ENCODE results near the gene GPATCH3.
A peak's percentile ranks its signal among the peaks of the same experiment; 100 is the strongest.
"Not testable (repeated sequence)": the region's sequence is repeated elsewhere in the genome, so short reads cannot be mapped to it uniquely, and the experiment has no call there.

GPATCH3 gene

DNA sequence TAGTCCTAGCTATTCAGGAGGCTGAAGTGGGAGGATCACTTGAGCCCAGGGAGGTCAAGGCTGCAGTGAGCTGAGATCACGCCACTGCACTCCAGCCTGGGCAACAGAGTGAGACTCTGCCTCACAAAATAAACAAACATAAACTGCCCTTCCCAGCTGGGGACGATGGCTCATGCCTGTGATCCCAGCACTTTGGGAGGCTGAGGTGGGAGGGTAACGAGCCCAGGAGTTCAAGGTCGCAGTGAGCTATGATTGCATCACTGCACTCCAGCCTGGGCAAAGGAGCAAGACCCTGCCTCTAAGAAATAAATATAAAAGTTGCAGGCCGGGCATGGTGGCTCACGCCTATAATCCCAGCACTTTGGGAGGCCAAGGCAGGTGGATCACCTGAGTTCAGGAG is 18.7 kb downstream of the GPATCH3 start:
- H3K9me3 Mint-ChIP-seq; H3K27me3 Mint-ChIP-seq; H3K27ac Mint-ChIP-seq (ENCODE audit: low read depth); ATAC-seq (replicated peaks; ENCODE audit: extremely low read depth, poor library complexity, severe bottlenecking); H3K4me3 Mint-ChIP-seq; DNase-seq (ENCODE audit: low spot score in 2 of 2): not testable (repeated sequence)
- peaks cover 56% of the 10 kb centered on the region for H3K36me3 Mint-ChIP-seq (ENCODE audit: insufficient read depth)
- H3K4me1 Mint-ChIP-seq = peaks cover 12% of the 10 kb centered on the region

DNA sequence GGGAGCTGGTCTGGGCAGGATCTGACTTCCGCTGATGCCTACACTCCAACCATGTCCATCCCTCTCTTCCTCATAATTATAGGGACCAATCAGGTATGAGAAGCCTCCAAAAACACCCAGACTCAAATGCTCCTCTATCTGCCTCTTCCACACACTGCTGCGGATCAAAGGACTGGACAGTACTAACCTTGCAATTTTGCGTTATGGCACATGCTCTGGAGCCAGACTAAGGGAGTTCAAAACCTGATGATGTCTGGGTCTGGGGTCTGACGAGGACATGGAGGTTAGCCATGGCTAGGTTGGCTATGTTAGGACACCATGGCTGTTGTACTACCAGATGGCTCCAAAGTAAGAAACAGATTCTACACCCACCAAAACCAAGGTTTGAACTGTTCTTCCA is 20.5 kb downstream of the GPATCH3 start:
- H3K4me3 Mint-ChIP-seq = no peak overlapping the region
- H3K36me3 Mint-ChIP-seq (ENCODE audit: insufficient read depth) = peaks cover 43% of the 10 kb centered on the region
- no peak overlapping the region for H3K27ac Mint-ChIP-seq (ENCODE audit: low read depth)
- ATAC-seq (replicated peaks; ENCODE audit: extremely low read depth, poor library complexity, severe bottlenecking) (no peak), DNase-seq (ENCODE audit: low spot score in 2 of 2) (no peak)
- H3K27me3 Mint-ChIP-seq = no peaks in the 10 kb centered on the region
- H3K4me1 Mint-ChIP-seq = peaks cover 8% of the 10 kb centered on the region
- no peaks in the 10 kb centered on the region for H3K9me3 Mint-ChIP-seq

DNA sequence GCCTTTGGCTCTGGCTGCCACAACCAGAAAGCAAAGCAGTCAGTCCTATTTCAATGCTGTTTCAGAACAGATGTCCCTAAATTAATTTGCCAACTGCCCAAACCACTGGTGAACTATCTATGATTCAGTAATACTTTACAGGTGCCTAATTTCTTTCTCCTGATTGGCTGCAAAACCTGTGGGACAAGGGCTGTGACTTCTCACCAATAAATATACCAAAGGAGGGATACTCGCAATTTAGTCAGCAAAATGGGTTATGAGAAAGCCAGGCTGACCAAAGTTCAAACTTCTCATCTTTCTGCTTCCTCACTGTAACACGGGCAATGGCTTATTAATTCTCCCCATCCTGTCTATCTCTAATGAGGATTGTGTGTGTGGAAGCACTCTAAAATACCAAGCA is 22.9 kb downstream of the GPATCH3 start:
- H3K4me3 Mint-ChIP-seq = no peak overlapping the region
- ATAC-seq (replicated peaks; ENCODE audit: extremely low read depth, poor library complexity, severe bottlenecking) (no peak), DNase-seq (ENCODE audit: low spot score in 2 of 2) (no peak)
- H3K27me3 Mint-ChIP-seq = no peaks in the 10 kb centered on the region
- peaks cover 24% of the 10 kb centered on the region for H3K36me3 Mint-ChIP-seq (ENCODE audit: insufficient read depth)
- no peaks in the 10 kb centered on the region for H3K4me1 Mint-ChIP-seq
- no peak overlapping the region for H3K27ac Mint-ChIP-seq (ENCODE audit: low read depth)
- H3K9me3 Mint-ChIP-seq = no peaks in the 10 kb centered on the region

DNA sequence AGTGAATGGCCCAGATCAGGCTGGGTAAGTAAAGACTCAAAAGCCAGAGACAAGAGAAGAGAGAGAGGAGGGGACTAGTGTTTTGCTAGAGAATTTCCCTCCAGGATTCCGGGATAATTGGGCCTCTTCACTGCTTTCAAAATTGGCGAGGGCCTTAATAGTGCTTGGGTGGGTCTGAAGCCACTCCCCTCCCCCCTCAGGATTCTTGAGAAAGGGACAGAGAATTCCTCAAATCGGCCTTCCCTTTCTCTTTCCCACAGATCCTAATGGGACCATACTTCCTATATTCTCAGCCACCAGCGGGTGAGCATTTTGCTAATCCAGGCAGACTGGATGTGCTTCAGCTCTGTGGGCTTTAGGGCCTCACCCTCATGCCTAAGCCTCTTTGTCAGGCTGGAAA is 25.4 kb downstream of the GPATCH3 start:
- ATAC-seq (replicated peaks; ENCODE audit: extremely low read depth, poor library complexity, severe bottlenecking) = no peak
- Mint-ChIP-seq H3K4me3 (no peak overlapping the region), H3K27ac (ENCODE audit: low read depth) (no peak overlapping the region)

DNA sequence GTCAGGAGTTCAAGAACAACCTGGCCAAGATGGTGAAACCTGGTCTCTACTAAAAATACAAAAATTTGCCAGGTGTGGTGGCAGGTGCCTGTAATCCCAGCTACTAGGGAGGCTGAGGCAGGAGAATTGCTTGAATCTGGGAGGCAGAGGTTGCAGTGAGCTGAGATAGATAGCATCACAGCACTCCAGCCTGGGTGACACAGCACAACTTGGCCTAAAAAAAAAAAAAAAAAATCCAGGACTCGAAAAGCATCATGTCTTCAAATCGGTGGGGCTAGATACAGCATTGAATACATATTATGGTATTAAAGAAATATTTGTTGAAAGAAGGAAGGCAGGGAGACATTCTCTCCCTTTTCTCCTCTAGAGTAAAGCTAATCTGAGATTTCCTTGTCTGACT is 27.2 kb downstream of the GPATCH3 start:
- not testable (repeated sequence) for H3K36me3 Mint-ChIP-seq (ENCODE audit: insufficient read depth); H3K4me1 Mint-ChIP-seq; ATAC-seq (replicated peaks; ENCODE audit: extremely low read depth, poor library complexity, severe bottlenecking); H3K27ac Mint-ChIP-seq (ENCODE audit: low read depth); H3K27me3 Mint-ChIP-seq; H3K4me3 Mint-ChIP-seq; DNase-seq (ENCODE audit: low spot score in 2 of 2); H3K9me3 Mint-ChIP-seq

More for the DNA sequence above, 25.4 kb downstream of the GPATCH3 start:
- Mint-ChIP-seq H3K4me1 (no peaks in the 10 kb centered on the region), H3K36me3 (ENCODE audit: insufficient read depth) (peaks cover 8% of the 10 kb centered on the region), H3K9me3 (no peaks in the 10 kb centered on the region), H3K27me3 (no peaks in the 10 kb centered on the region)
- DNase-seq (ENCODE audit: low spot score in 2 of 2) = no peak

DNA sequence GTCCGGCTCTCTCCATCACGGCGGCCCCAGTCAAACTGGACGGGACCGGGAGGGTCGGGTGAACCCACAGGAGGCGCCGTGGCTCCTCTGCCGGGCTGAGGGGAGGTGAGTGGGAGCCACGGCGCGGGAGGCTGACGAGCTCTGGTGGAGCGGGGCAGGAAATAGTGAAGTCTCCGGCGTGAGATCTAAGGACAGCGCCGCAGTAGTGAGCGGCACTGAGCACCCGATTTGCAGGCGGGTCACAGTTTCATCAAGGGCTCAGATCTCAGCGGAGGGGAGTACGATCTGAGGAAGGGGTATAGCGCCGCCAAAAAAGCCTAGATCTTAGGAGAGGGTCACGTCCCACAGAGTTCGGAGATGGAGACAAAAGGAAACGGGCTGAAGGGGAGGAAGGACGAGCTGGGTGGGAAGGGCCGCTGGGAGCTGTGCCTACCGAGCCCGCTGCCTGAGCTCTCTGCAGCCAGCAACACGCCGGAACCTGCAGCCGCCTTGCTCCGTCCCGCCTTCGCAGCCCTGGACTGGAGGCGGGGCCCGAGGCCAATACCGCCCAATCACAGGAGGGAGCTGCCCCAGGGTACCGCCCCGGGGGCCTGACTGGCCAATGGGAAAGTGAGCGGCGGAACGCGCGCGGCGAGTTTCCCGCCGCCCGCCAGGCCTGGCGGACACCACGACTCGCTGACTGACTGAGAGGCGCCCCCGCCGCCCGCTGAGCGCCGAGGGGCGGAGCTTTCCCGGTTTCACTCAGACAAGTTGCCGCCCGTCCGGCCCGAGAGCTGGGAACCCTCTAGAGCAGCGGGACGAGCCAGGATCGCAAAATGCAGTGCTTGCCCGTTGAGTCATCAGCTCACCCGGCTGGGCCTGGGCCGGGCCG is 35.4 kb downstream of the GPATCH3 start:
- peaks cover 10% of the 10 kb centered on the region for H3K36me3 Mint-ChIP-seq (ENCODE audit: insufficient read depth)
- no peaks in the 10 kb centered on the region for H3K9me3 Mint-ChIP-seq
- ATAC-seq (replicated peaks; ENCODE audit: extremely low read depth, poor library complexity, severe bottlenecking) (peak; percentile 97), DNase-seq (ENCODE audit: low spot score in 2 of 2) (peak; percentile 87 to 91)
- peaks cover 25% of the 10 kb centered on the region for H3K4me1 Mint-ChIP-seq
- no peaks in the 10 kb centered on the region for H3K27me3 Mint-ChIP-seq
- H3K27ac Mint-ChIP-seq (ENCODE audit: low read depth) = peak overlapping the region; percentile 80
- H3K4me3 Mint-ChIP-seq = peak overlapping the region; percentile 89

DNA sequence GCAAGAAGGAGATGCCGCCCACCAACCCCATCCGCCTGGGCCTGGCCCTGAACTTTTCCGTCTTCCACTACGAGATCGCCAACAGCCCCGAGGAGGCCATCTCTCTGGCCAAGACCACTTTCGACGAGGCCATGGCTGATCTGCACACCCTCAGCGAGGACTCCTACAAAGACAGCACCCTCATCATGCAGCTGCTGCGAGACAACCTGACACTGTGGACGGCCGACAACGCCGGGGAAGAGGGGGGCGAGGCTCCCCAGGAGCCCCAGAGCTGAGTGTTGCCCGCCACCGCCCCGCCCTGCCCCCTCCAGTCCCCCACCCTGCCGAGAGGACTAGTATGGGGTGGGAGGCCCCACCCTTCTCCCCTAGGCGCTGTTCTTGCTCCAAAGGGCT is 36.6 kb downstream of the GPATCH3 start:
- Mint-ChIP-seq H3K9me3 (no peaks in the 10 kb centered on the region), H3K27me3 (no peaks in the 10 kb centered on the region), H3K4me3 (peak overlapping the region; percentile 89), H3K36me3 (ENCODE audit: insufficient read depth) (peaks cover 14% of the 10 kb centered on the region), H3K4me1 (peaks cover 25% of the 10 kb centered on the region), H3K27ac (ENCODE audit: low read depth) (no peak overlapping the region)
- DNase-seq (ENCODE audit: low spot score in 2 of 2) (no peak), ATAC-seq (replicated peaks; ENCODE audit: extremely low read depth, poor library complexity, severe bottlenecking) (no peak)

DNA sequence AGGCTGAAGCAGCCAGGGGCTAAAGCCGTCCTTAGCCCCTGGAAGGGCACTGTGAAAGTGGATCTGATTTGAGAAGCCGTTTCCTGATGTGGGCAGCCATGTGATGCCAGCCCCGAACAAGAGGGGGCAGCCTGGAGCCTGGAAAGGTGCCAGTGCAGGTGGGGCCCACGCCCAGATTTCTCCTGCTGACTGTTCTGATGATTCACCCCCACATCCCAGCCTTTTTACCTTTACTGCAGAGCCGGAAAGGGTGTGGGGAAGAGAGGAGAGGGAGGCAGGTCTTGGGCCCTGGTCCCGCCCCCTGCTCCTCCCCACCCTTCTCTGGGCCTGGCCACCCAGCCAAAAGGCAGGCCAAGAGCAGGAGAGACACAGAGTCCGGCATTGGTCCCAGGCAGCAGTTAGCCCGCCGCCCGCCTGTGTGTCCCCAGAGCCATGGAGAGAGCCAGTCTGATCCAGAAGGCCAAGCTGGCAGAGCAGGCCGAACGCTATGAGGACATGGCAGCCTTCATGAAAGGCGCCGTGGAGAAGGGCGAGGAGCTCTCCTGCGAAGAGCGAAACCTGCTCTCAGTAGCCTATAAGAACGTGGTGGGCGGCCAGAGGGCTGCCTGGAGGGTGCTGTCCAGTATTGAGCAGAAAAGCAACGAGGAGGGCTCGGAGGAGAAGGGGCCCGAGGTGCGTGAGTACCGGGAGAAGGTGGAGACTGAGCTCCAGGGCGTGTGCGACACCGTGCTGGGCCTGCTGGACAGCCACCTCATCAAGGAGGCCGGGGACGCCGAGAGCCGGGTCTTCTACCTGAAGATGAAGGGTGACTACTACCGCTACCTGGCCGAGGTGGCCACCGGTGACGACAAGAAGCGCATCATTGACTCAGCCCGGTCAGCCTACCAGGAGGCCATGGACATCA is 37.2 kb downstream of the GPATCH3 start, which contains the start of gene SFN:
Gene SFN, plus strand, starts transcription at position 369 of the 904 bp plus-strand sequence. Its CDS starts 64 bp downstream, at position 433.
- no peaks in the 10 kb centered on the region for H3K27me3 Mint-ChIP-seq
- peaks cover 12% of the 10 kb centered on the region for H3K36me3 Mint-ChIP-seq (ENCODE audit: insufficient read depth)
- H3K4me3 Mint-ChIP-seq = peak within 1 kb of the TSS; percentile 89
- H3K27ac Mint-ChIP-seq (ENCODE audit: low read depth) = peak within 1 kb of the TSS; percentile 80
- ATAC-seq (replicated peaks; ENCODE audit: extremely low read depth, poor library complexity, severe bottlenecking) = no peak
- DNase-seq (ENCODE audit: low spot score in 2 of 2) = no peak
- H3K9me3 Mint-ChIP-seq = no peaks in the 10 kb centered on the region
- H3K4me1 Mint-ChIP-seq = peaks cover 25% of the 10 kb centered on the region

DNA sequence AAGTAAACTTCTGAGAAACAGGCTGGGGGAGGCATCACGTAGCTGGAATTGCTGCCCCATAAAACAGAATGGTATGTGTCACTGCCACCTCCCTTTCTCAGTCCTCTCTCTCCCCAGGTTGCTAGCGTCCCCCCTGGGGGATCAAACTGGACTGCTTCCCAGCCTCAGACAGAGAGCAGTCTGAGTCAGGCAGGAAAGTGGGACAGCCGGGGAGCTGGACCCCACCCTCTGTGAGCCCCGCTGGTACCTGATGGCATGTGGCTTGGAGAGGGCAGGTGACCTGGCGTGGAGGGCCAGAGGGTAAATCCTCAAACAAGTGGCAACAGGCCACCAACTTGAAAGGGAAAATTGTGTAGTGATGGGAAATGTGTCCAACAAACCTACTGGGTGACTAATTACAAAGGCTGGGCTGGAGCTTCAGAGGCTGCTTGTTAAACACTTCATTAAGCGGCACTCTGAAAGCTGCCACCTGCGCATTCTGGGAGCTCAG is 38.3 kb downstream of the GPATCH3 start:
- DNase-seq (ENCODE audit: low spot score in 2 of 2) (no peak), ATAC-seq (replicated peaks; ENCODE audit: extremely low read depth, poor library complexity, severe bottlenecking) (no peak)
- H3K27me3 Mint-ChIP-seq = no peaks in the 10 kb centered on the region
- no peak overlapping the region for H3K27ac Mint-ChIP-seq (ENCODE audit: low read depth)
- peaks cover 14% of the 10 kb centered on the region for H3K36me3 Mint-ChIP-seq (ENCODE audit: insufficient read depth)
- no peak overlapping the region for H3K4me3 Mint-ChIP-seq
- peaks cover 25% of the 10 kb centered on the region for H3K4me1 Mint-ChIP-seq
- H3K9me3 Mint-ChIP-seq = no peaks in the 10 kb centered on the region

DNA sequence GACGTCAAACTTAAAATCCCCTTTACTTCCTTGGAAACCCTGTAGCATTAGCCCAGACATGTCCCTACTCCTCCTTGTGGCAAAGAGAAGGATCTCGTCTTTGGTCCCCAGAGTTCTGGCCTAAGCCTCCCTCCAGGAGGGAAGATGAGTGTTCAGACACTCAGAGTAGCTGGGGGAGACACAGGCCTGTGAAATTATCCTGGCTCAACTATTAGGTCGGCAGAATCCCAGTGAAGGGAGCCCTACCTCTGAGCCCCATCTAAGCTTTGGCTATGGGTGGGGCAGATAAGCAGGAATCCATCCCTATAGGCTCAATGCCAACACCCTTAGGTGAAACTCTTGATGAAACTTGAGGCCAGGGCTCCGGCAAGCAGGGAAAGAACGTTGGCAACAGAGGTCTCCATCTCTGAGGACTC is 39.0 kb downstream of the GPATCH3 start:
- Mint-ChIP-seq H3K27me3 (no peaks in the 10 kb centered on the region), H3K36me3 (ENCODE audit: insufficient read depth) (peaks cover 14% of the 10 kb centered on the region), H3K4me1 (peaks cover 25% of the 10 kb centered on the region), H3K4me3 (no peak overlapping the region), H3K9me3 (no peaks in the 10 kb centered on the region), H3K27ac (ENCODE audit: low read depth) (no peak overlapping the region)
- ATAC-seq (replicated peaks; ENCODE audit: extremely low read depth, poor library complexity, severe bottlenecking) (no peak), DNase-seq (ENCODE audit: low spot score in 2 of 2) (no peak)

DNA sequence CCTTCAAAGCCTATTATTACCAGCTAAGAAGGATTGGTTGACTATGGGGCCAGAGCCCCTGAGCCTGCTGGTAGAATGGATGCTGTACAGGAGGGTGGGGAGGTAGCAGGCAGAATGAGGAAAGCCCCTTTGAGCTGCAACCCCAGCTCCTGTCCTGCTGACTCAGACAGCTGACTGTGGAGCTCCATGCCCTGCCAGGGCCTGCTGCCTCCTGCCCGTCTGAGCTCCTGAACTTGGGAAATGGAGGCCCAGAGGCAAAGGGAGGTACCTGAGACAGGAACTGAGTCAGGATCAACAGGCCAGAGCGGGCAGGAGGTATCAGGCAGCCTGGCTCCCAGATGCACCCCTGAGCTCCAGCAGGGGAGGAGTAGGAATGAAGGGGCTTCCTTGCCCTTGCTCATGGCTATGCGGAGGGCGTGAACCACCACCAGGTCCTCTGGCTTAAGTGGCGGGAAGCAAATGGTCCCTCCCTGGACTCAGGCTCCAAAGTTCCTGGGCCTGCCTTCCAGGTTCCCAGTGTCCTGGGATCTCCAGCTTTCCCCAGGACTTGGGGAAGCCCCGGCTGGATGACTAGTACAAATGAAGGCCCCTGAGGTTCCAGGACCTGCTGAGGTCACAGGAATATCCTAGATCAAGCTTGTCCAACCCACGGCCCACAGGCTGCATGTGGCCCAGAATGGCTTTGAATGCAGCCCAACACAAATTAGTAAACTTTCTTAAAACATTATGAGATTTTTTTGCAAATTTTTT is 41.2 kb downstream of the GPATCH3 start:
- Mint-ChIP-seq H3K36me3 (ENCODE audit: insufficient read depth) (peaks cover 22% of the 10 kb centered on the region), H3K27ac (ENCODE audit: low read depth) (no peak overlapping the region), H3K4me3 (no peak overlapping the region), H3K27me3 (no peaks in the 10 kb centered on the region), H3K4me1 (peaks cover 17% of the 10 kb centered on the region), H3K9me3 (no peaks in the 10 kb centered on the region)
- ATAC-seq (replicated peaks; ENCODE audit: extremely low read depth, poor library complexity, severe bottlenecking) (no peak), DNase-seq (ENCODE audit: low spot score in 2 of 2) (no peak)

DNA sequence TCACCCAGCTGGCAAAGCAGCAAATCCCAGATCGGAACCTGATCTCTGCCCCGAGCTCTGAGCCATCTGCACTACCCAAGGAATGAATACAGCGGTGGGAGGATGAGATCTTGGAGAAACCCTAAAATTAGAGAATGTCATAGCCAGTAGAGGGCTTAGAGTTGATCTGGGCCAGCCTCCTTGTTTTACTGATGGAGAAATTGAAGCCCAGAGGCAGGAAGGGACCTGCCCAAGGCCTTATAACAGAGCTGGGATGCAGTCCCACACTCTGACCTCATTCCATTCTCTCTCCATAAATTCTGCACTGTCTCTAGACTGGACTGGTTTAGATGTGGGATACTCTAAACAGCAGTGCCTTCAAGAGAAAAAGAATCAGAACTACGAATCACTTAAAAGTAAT is 42.1 kb downstream of the GPATCH3 start:
- no peak overlapping the region for H3K4me3 Mint-ChIP-seq
- peaks cover 8% of the 10 kb centered on the region for H3K4me1 Mint-ChIP-seq
- ATAC-seq (replicated peaks; ENCODE audit: extremely low read depth, poor library complexity, severe bottlenecking) (no peak), DNase-seq (ENCODE audit: low spot score in 2 of 2) (no peak)
- no peak overlapping the region for H3K27ac Mint-ChIP-seq (ENCODE audit: low read depth)
- peaks cover 25% of the 10 kb centered on the region for H3K36me3 Mint-ChIP-seq (ENCODE audit: insufficient read depth)
- H3K9me3 Mint-ChIP-seq = no peaks in the 10 kb centered on the region
- no peaks in the 10 kb centered on the region for H3K27me3 Mint-ChIP-seq
